Prostate gland (tissue), 2 donors: ENCODE measurements around the gene DRP2.
"Not testable (repeated sequence)": the region's sequence is repeated elsewhere in the genome, so short reads cannot be mapped to it uniquely, and the experiment has no call there.

Experiments used
- CTCF ChIP-seq, 4 experiments: fragments of 200-600 bp in 2 of 4; fragments of 450-650 bp in 2 of 4; sonication (generic) in 2 of 4; IDR thresholded peaks; 1 replicate in 3 of 4; 2 replicates in 1 of 4; pipeline ENCODE4 v1.5.1; 2016 to 2019; ENCODE audit warnings: antibody characterized with exemption in 4 of 4, mild to moderate bottlenecking in 2 of 4, moderate library complexity in 2 of 4
- POLR2A ChIP-seq: fragments of 450-650 bp; IDR thresholded peaks from one replicate; pipeline ENCODE4 v1.6.1; 2016; ENCODE audit warnings: antibody characterized with exemption, mild to moderate bottlenecking

GRCh38 chrX:101295603-101296002, 76.0 kb downstream of the DRP2 start:
- not testable (repeated sequence) for TF ChIP-seq CTCF (IDR thresholded peaks at IDR 0.05); POLR2A
